ENCODE measurements around the gene ZSWIM5.

- TF ChIP-seq CTCF (conservative IDR thresholded peaks at IDR 0.05 in 1 of 2, IDR thresholded peaks at IDR 0.05 in 1 of 2; ENCODE audit: extremely low read depth in 1 of 2, insufficient read depth in 1 of 2, low read depth in 1 of 2, low read length in 2 of 2) (no peak), EZH2 (IDR thresholded peaks at IDR 0.05; ENCODE audit: borderline replicate concordance, low read length) (no peak)
These were observed 50.4 kb downstream of the ZSWIM5 start for GRCh38 chr1:45155957-45156356.
